ENCODE results near the gene LENG8.

- TF ChIP-seq, protein P1, sequence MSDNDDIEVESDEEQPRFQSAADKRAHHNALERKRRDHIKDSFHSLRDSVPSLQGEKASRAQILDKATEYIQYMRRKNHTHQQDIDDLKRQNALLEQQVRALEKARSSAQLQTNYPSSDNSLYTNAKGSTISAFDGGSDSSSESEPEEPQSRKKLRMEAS (IDR thresholded peaks at IDR 0.05), result no peak
- no peak for TF ChIP-seq EGR1 (IDR thresholded peaks at IDR 0.05)
Measured at GRCh38 chr19:54429176-54429495, 19.9 kb upstream of the LENG8 start.
